K562 (cell line): ENCODE data around the gene PDZK1IP1. TPM values are rescaled to one million over a fixed set of nuclear protein-coding genes. Genes with fewer than 3 reads are reported as not detected.

Experiments used
- ATAC-seq: fragments of 200-7000 bp; cut with Tn5 transposase; 3 replicates; pipeline ENCODE4 v1.9.1; 2020; ENCODE audit warnings: moderate library complexity
- BruUV-seq: library from RNA; stranded (reverse); fragments of 400-500 nt; replicated peaks from 2 replicates; lab custom pipeline; 2021; lab: Mats Ljungman, UMichigan
- CTCF ChIA-PET: fragments of 300-600 bp; formaldehyde crosslinking; extraction: SDS; loops from one replicate; lab custom pipeline; 2021; ENCODE audit warnings: low intra/inter-chr PET ratio; lab: Yijun Ruan, JAX
- POLR2A ChIA-PET: fragments of 300-600, 350-650 bp; sonication (Branson Sonifier 250); formaldehyde crosslinking; extraction: SDS; loops from one replicate; lab custom pipeline; 2021; ENCODE audit warnings: antibody characterized with exemption, inconsistent platforms; lab: Yijun Ruan, JAX
- DNase-seq, 4 experiments: peaks; one replicate each; pipeline versions ENCODE4 v3.0.0 to v3.0.0-alpha.2; 2011 to 2018; ENCODE audit warnings: low spot score in 3 of 4, mixed read lengths in 3 of 4; ENCODE audit errors: extremely low read depth in 1 of 4
- FAIRE-seq: peaks from 2 replicates; lab custom pipeline; 2011; peaks lifted over from hg19 to GRCh38; lab: Jason Lieb, UNC
- H2AFZ ChIP-seq: 2 replicates; pipeline ENCODE4 v1.6.0; 2011; ENCODE audit warnings: low read depth, low read length, control low read depth, inconsistent platforms
- H3K27ac ChIP-seq: fragments of 200-600 bp; 3 replicates; pipeline ENCODE4 v1.8.0; 2011; ENCODE audit warnings: low read depth, mild to moderate bottlenecking, control low read depth, inconsistent platforms, low read length, moderate library complexity, mixed read lengths; ENCODE audit errors: extremely low read depth
- H3K27me3 ChIP-seq, 2 experiments: fragments of 300-600 bp in 1 of 2; 2 replicates in 1 of 2; 3 replicates in 1 of 2; pipeline versions ENCODE4 v1.6.0 to v1.8.0; 2011; ENCODE audit warnings: inconsistent platforms in 2 of 2, low read length in 2 of 2, mild to moderate bottlenecking in 1 of 2, mixed read lengths in 1 of 2, moderate library complexity in 1 of 2; ENCODE audit not compliant: control insufficient read depth in 2 of 2, insufficient read depth in 2 of 2
- H3K36me3 ChIP-seq: fragments of 300-600 bp; 3 replicates; pipeline ENCODE4 v1.8.0; 2011; ENCODE audit warnings: mild to moderate bottlenecking, low read length, inconsistent platforms; ENCODE audit not compliant: control insufficient read depth, insufficient read depth
- H3K4me1 ChIP-seq, 2 experiments: fragments of 200-600 bp in 1 of 2; replicated peaks in 1 of 2; 2 replicates in 1 of 2; 3 replicates in 1 of 2; pipeline versions ENCODE4 v1.5.1 to v1.8.0; 2011; ENCODE audit warnings: inconsistent platforms in 2 of 2, low read length in 2 of 2, mild to moderate bottlenecking in 1 of 2, mixed read lengths in 1 of 2, moderate library complexity in 1 of 2; ENCODE audit not compliant: control insufficient read depth in 2 of 2, insufficient read depth in 2 of 2
- H3K4me2 ChIP-seq: 2 replicates; pipeline ENCODE4 v1.6.1; 2011; ENCODE audit warnings: low read length, control low read depth, inconsistent platforms, mixed read lengths; ENCODE audit not compliant: insufficient read depth
- H3K4me3 ChIP-seq: fragments of 200-600 bp; sonication (generic), shearing (Covaris generic); 2 replicates; pipeline ENCODE4 v1.5.1; 2016; ENCODE audit warnings: control low read depth, inconsistent platforms
- H3K79me2 ChIP-seq: fragments of 200-600 bp; 3 replicates; pipeline ENCODE4 v1.8.0; 2011; ENCODE audit warnings: low read length, inconsistent platforms; ENCODE audit not compliant: control insufficient read depth, insufficient read depth
- H3K9ac ChIP-seq, 2 experiments: 2 replicates each; pipeline versions ENCODE4 v1.6.0 to v1.6.1; 2011; ENCODE audit warnings: low read depth in 2 of 2, low read length in 2 of 2, control low read depth in 1 of 2, inconsistent platforms in 1 of 2, mild to moderate bottlenecking in 1 of 2, mixed read lengths in 1 of 2; ENCODE audit not compliant: insufficient read depth in 1 of 2
- H3K9me1 ChIP-seq: one replicate; pipeline ENCODE4 v1.6.0; 2011; ENCODE audit warnings: inconsistent platforms, mild to moderate bottlenecking, low read length, moderate library complexity; ENCODE audit not compliant: control insufficient read depth, insufficient read depth
- H3K9me3 ChIP-seq: replicated peaks from 2 replicates; pipeline ENCODE4 v1.5.1; 2011; ENCODE audit warnings: low read depth, low read length, inconsistent platforms; ENCODE audit not compliant: control insufficient read depth, insufficient read depth
- H4K20me1 ChIP-seq: replicated peaks from 2 replicates; pipeline ENCODE4 v1.6.1; 2011; ENCODE audit warnings: low read length, inconsistent platforms, mixed read lengths; ENCODE audit not compliant: control insufficient read depth, insufficient read depth
- E2F3 ChIP-seq: fragments of 250-450 bp; sonication (Bioruptor Pico); IDR thresholded peaks from 2 replicates; pipeline ENCODE4 v1.4.0; 2020; ENCODE audit warnings: mild to moderate bottlenecking
- ERF ChIP-seq: fragments of 450-650 bp; formaldehyde crosslinking; IDR thresholded peaks from 2 replicates; pipeline ENCODE4 v1.4.0; 2020; ENCODE audit warnings: mild to moderate bottlenecking, mixed read lengths
- SMARCA5 ChIP-seq: fragments of 450-650 bp; IDR thresholded peaks from 2 replicates; pipeline ENCODE4 v1.6.1; 2016
- ZNF324 ChIP-seq: fragments of 250-450 bp; sonication (Bioruptor Pico); IDR thresholded peaks from 2 replicates; pipeline ENCODE4 v1.4.0; 2020; ENCODE audit warnings: mild to moderate bottlenecking
- ZNF589 ChIP-seq: fragments of 200-800 bp; sonication (Bioruptor generic); IDR thresholded peaks from 2 replicates; pipeline ENCODE4 v1.6.1; 2016; ENCODE audit warnings: low read depth, missing genetic modification characterization, missing compliant biosample characterization
- ZNF780A ChIP-seq: fragments of 250-450 bp; sonication (Bioruptor Pico); IDR thresholded peaks from 2 replicates; pipeline ENCODE4 v1.5.0; 2021; ENCODE audit warnings: mild to moderate bottlenecking
- WGBS: fragments of 100-300 bp; shearing (Covaris generic); methylation state at CpG from one replicate; pipeline ENCODE4 v1.1.6; 2016; ENCODE audit warnings: low coverage, mixed read lengths; ENCODE audit not compliant: insufficient coverage; ENCODE audit errors: missing lambda C conversion rate; 5-methylcytosine and 5-hydroxymethylcytosine counted together
- in situ Hi-C: fragments of 300-500 bp; cut with MboI; formaldehyde crosslinking; loops from 4 replicates; pipeline ENCODE4 v1.15.0; 2018; ENCODE audit warnings: inconsistent platforms, mixed read lengths
- intact Hi-C: fragments of 100-400 bp; cut with micrococcal nuclease; formaldehyde crosslinking; loops from 2 replicates; pipeline ENCODE4 v1.14.2; 2022
- polyA plus RNA-seq, 8 experiments: library from polyadenylated mRNA; depleted of rRNA in 4 of 8; stranded (reverse) in 5 of 8; unstranded in 3 of 8; fragments of >200 nt; fragmentation: Nextera tagmentation in 2 of 8; fragmentation: Illumina TruSeq in 1 of 8; extraction: Ambion mirVana in 2 of 8; extraction: Trizol in 1 of 8; gene quantifications; 2 replicates each; pipeline versions ENCODE4 v1.2.1 to v1.2.3, GENCODE V29; 2011 to 2014; ENCODE audit warnings: inconsistent platforms in 1 of 8, missing spikeins in 1 of 8
- total RNA-seq, 7 experiments: library from RNA; depleted of rRNA in 6 of 7; stranded (reverse); fragments of >200 nt in 6 of 7; fragmentation: Illumina TruSeq in 2 of 7; extraction: Trizol in 2 of 7; gene quantifications; 2 replicates each; pipeline versions ENCODE4 v1.2.1 to v1.2.3, GENCODE V29; 2011 to 2021; ENCODE audit warnings: low replicate concordance in 1 of 7

Gene PDZK1IP1
- total and polyA plus RNA-seq, 9 of the 15 experiments (the other 6 are each of a cell fraction or from before 2014, with no cell fraction given): 0.17 to 0.68 (median 0.53) TPM; not detected in 2

DNA sequence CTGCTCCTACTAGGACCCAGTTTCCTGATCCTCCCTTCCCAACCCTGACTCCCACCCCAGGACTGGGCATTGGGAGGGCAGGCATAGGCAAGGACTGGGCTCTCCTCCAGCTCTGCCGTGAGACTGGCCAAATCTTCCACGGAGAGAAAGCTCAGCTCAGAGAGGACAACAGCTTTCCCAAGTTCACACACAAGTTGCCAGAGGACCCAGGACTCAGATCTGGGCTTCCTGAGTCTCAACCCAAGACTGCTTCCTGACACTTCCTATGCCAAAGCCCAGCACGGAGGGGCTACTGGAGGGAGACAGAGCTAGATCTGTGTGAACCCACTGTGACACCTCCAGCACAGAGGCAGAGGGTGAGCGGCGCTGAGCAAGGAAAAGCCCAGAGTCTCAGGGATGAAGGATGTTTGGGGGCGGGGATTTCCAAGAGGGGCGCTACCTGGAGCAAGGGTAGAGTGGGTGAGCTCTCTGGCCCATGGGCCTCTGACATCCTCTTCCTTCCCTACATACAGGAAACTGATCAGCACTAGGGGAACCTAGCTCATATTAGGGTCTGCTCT is 7.1 kb downstream of the PDZK1IP1 start:
- H3K4me2 ChIP-seq: peak overlapping the region; percentile 81

More for the DNA sequence above, 7.1 kb downstream of the PDZK1IP1 start:
- in situ Hi-C loops (loop anchor here (10.0 kb wide), 1 partner anchor 522 kb away; no protein-coding TSS in a partner anchor), intact Hi-C loops (loop anchor here (5.0 kb wide), 1 partner anchor 150 kb away; the partner anchor contains the start of gene CMPK1)
- ChIA-PET POLR2A (interaction anchor here (0.5 to 7.1 kb wide), 8 partner anchors 11 to 639 kb away, joined by 3 to 65 read pairs (median 3); partner anchors contain the start of gene CMPK1), CTCF (no interaction called here)
- no peaks in the 10 kb centered on the region for H3K27me3 ChIP-seq
- H3K9me3 ChIP-seq: no peaks in the 10 kb centered on the region
- H3K36me3 ChIP-seq: no peaks in the 10 kb centered on the region
- WGBS: 76% methylated on average over 7 of the region's 7 CpGs
- BruUV-seq: no TSS peak
- H3K9ac ChIP-seq: peak overlapping the region; percentile 76 to 80; a peak in 3 of 4 replicates
- TF ChIP-seq ZNF589 (CRISPR knock-in tag) (no peak), SMARCA5 (no peak), E2F3 (CRISPR knock-in tag) (no peak), ERF (0 out of 2 replicates have a peak, but pooled peaks have one; percentile 27), ZNF780A (CRISPR knock-in tag) (no peak), ZNF324 (0 out of 2 replicates have a peak, but pooled peaks have one; percentile 14)
- H3K4me3 ChIP-seq: no peak overlapping the region
- FAIRE-seq (no peak), DNase-seq (no peak), ATAC-seq (no peak)
- H3K79me2 ChIP-seq: peaks cover 8% of the 10 kb centered on the region; the same call in 2 of the 3 replicates
- peak overlapping the region; percentile 91 for H3K27ac ChIP-seq
- peak overlapping the region; percentile 41; the same call in 1 of the 2 replicates for H2AFZ ChIP-seq
- H4K20me1 ChIP-seq: no peaks in the 10 kb centered on the region
- H3K9me1 ChIP-seq: no peaks in the 10 kb centered on the region
- H3K4me1 ChIP-seq: peaks cover 46 to 70% of the 10 kb centered on the region in 2 experiments
